Endometrial microvascular endothelial cells (primary cell): ENCODE measurements around the gene ANGEL1. TPM values are rescaled to one million over a fixed set of nuclear protein-coding genes. Genes with fewer than 3 reads are reported as not detected.

Experiments used
- in situ Hi-C: cut with HindIII; loops from 2 replicates; pipeline ENCODE4 v1.10.0; 2017; ENCODE audit warnings: low sequenced_read_pairs, low pct_unique_long_range_greater_than_20kb; ENCODE audit errors: inconsistent ontology term
- total RNA-seq: library from RNA; depleted of rRNA; stranded (reverse); fragments of >200 nt; gene quantifications from one replicate; pipeline ENCODE4 v1.2.3, GENCODE V29; 2015; ENCODE audit errors: inconsistent ontology term

The ANGEL1 gene
- total RNA-seq, 1 donor from 2014 or later = 10.2 TPM

GRCh38 chr14:76781648-76782051 is 31.0 kb downstream of the ANGEL1 start:
- in situ Hi-C loops = no loop called here

- in situ Hi-C loops = no loop called here
Measured at GRCh38 chr14:76780875-76781647, 31.6 kb downstream of the ANGEL1 start.

GRCh38 chr14:76780360-76780759 is 32.3 kb downstream of the ANGEL1 start:
- in situ Hi-C loops = no loop called here

- in situ Hi-C loops = no loop called here
Measured at GRCh38 chr14:76780058-76780345, 32.7 kb downstream of the ANGEL1 start.

- in situ Hi-C loops = no loop called here
Measured at GRCh38 chr14:76779221-76780057, 33.2 kb downstream of the ANGEL1 start.

- in situ Hi-C loops = no loop called here
Measured at GRCh38 chr14:76778546-76779215, 34.0 kb downstream of the ANGEL1 start.

GRCh38 chr14:76777721-76778120 is 35.0 kb downstream of the ANGEL1 start:
- in situ Hi-C loops = no loop called here

GRCh38 chr14:76776428-76777251 is 36.0 kb downstream of the ANGEL1 start:
- in situ Hi-C loops = no loop called here

GRCh38 chr14:76775695-76776427 is 36.8 kb downstream of the ANGEL1 start:
- in situ Hi-C loops = no loop called here

GRCh38 chr14:76774821-76775694 is 37.6 kb downstream of the ANGEL1 start:
- in situ Hi-C loops = no loop called here

- in situ Hi-C loops = no loop called here
Measured at GRCh38 chr14:76773956-76774820, 38.5 kb downstream of the ANGEL1 start.

- in situ Hi-C loops = no loop called here
Measured at GRCh38 chr14:76773188-76773885, 39.3 kb downstream of the ANGEL1 start.

GRCh38 chr14:76772300-76773187 is 40.1 kb downstream of the ANGEL1 start:
- in situ Hi-C loops = no loop called here

GRCh38 chr14:76771437-76771980 is 41.2 kb downstream of the ANGEL1 start:
- in situ Hi-C loops = no loop called here
